Measurements from ENCODE around the gene TBC1D16.
"Not testable (repeated sequence)": the region's sequence is repeated elsewhere in the genome, so short reads cannot be mapped to it uniquely, and the experiment has no call there.

TBC1D16 gene

GRCh38 chr17:79914813-79915740 is 120.6 kb downstream of the TBC1D16 start:
- no peak for DNase-seq (ENCODE audit: low read depth)

GRCh38 chr17:79913896-79914812 is 121.5 kb downstream of the TBC1D16 start:
- DNase-seq (ENCODE audit: low read depth) = no peak

GRCh38 chr17:79913451-79913850 is 122.2 kb downstream of the TBC1D16 start:
- no peak for DNase-seq (ENCODE audit: low read depth)

GRCh38 chr17:79912552-79913330 is 122.9 kb downstream of the TBC1D16 start:
- DNase-seq (ENCODE audit: low read depth) = no peak

GRCh38 chr17:79911430-79912399 is 124.0 kb downstream of the TBC1D16 start:
- DNase-seq (ENCODE audit: low read depth) = no peak

GRCh38 chr17:79910985-79911361 is 124.7 kb downstream of the TBC1D16 start:
- DNase-seq (ENCODE audit: low read depth) = no peak

GRCh38 chr17:79909121-79909520 is 126.6 kb downstream of the TBC1D16 start:
- DNase-seq (ENCODE audit: low read depth) = no peak

- no peak for DNase-seq (ENCODE audit: low read depth)
Observed at GRCh38 chr17:79907850-79908249, 127.8 kb downstream of the TBC1D16 start.

- DNase-seq (ENCODE audit: low read depth) = no peak
Observed at GRCh38 chr17:79907217-79907715, 128.4 kb downstream of the TBC1D16 start.

GRCh38 chr17:79905832-79906231 is 129.8 kb downstream of the TBC1D16 start:
- DNase-seq (ENCODE audit: low read depth) = no peak

GRCh38 chr17:79904865-79905264 is 130.8 kb downstream of the TBC1D16 start:
- no peak for DNase-seq (ENCODE audit: low read depth)

GRCh38 chr17:79902146-79902791 is 133.4 kb downstream of the TBC1D16 start:
- no peak for DNase-seq (ENCODE audit: low read depth)

- DNase-seq (ENCODE audit: low read depth) = no peak
Observed at GRCh38 chr17:79901131-79901530, 134.5 kb downstream of the TBC1D16 start.

- no peak for DNase-seq (ENCODE audit: low read depth)
Observed at GRCh38 chr17:79899584-79899983, 136.1 kb downstream of the TBC1D16 start.

- no peak for DNase-seq (ENCODE audit: low read depth)
Observed at GRCh38 chr17:79897243-79898063, 138.2 kb downstream of the TBC1D16 start.

- not testable (repeated sequence) for DNase-seq (ENCODE audit: low read depth)
Observed at GRCh38 chr17:79893457-79893856, 142.2 kb downstream of the TBC1D16 start.

GRCh38 chr17:79892457-79893241 is 143.0 kb downstream of the TBC1D16 start:
- DNase-seq (ENCODE audit: low read depth) = no peak

GRCh38 chr17:79891113-79891730 is 144.4 kb downstream of the TBC1D16 start:
- no peak for DNase-seq (ENCODE audit: low read depth)
